NK-92 (cell line): ENCODE measurements around the gene HSPA1L.

Experiments
- DNase-seq: peaks from one replicate; lab custom pipeline; 2025; ENCODE audit not compliant: unreplicated experiment; lab: John Stamatoyannopoulos, UW

Gene HSPA1L

GRCh38 chr6:31784098-31784925, 30.8 kb downstream of the HSPA1L start:
- DNase-seq, result no peak

GRCh38 chr6:31782126-31782855, 32.8 kb downstream of the HSPA1L start:
- no peak for DNase-seq

DNA sequence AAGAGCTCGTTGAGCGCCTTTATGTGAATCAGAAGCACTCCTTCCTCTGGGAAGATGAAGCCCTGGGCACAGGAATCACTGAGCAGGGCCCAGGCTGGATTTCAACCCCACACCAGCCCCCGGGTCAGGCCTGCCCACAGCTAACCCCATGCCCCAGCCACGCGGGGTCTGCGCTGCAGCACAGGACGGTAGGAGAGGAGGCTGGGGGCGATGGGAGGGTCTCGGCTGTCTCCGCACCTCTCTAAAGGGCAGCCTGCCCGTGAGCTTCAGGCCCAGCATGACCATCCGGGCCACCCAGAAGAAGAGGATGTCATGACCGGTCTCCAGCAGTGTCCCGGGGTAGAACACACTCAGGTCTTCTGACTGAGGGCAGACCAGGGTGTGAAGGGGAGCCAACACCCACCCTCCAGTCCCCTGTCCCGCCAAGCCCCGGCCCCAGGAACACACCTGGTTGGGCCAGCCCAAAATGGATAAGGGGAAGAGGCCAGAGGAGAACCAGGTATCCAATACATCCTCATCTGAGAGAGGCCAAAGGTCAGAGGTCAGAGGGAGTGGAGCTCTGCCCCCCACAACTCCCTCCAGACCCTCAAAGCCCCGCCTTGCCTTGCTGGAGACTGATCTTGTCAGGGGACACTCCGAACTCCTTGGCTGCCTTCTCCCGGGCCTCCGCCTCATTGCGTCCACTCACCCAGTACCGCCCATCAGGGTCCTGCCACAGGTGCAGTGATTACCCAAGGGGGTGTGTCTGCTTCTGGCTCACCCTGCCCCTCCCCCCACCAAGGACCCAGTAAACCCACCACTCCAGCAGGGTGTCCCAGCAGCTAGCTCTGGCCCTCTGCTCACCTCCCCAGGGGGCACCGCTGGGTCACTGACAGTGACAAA, 33.6 kb downstream of the HSPA1L start:
- DNase-seq, result no peak

GRCh38 chr6:31780507-31781243, 34.4 kb downstream of the HSPA1L start:
- DNase-seq, result no peak

GRCh38 chr6:31779908-31780307, 35.2 kb downstream of the HSPA1L start:
- DNase-seq, result no peak

- no peak for DNase-seq
Measured at GRCh38 chr6:31778999-31779885, 35.8 kb downstream of the HSPA1L start.

DNA sequence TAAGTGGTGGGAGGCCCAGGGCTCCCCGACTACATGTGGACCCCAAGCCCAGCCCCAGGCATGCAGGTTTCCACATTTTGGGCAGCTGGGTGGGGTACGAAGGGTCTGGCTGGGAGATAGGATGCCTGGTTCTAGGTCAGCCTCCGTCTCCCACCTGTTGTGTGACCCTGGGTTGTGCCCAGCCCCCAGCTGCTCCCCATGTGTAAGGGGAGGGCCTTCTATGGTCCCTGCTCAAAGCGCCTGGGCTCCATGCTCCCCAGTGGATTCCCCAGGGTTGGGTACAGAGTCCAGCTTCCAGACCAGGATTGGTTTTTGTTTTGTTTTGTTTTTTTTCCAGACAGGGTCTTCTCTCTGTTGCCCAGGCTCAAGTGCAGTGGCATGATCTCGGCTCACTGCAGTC, 36.9 kb downstream of the HSPA1L start:
- no peak for DNase-seq

DNA sequence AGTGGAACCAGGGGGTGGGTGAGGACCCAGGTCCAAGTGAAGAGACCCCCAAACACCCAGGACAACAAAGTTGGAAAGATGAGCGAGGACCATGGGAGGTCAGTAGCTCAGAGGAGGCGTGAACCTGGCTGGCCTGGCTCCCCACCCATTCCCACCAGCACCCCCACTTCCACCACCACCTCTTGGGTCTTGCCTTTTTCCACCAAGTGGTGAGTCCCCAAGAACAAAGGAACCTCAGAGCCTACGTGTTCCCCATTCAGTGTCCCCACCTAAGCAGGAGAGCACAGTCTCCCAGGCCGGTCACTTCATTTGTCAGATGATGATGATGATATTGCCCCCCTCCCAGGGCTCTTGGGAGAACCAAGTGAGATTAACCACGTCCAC, 37.4 kb downstream of the HSPA1L start:
- no peak for DNase-seq

DNA sequence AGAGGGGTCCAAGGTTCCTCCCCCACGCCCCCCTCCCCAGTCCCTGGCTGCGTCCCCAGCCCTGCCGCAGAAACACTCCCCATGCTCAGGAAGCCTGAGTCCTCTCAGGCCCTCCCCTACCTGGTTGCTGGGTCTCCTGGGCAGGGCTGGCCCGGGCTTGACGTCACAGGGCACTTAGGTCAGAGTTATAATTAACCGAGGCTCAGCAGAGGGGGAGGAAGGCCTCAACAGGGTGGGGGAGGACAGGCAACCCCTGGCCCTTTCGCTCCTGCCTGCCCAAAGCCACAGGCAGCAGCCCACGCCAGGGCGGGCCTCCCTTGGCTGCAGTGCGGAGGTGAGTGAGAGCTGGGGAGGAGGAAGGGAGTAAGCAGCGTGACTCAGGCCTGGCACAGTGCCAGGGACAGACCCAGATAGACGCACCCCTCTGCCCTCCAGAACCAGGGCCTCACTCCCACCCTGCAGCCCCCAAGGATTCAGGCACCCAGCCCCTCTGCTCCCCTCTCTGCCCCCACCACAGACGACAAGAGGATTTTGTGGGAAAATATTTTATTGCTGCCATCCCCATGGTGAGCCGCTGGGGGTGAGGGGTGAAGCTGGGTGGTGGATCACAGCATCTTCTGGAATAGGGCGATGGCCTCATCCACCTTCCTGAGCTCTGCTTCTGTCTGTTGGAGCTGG, 38.0 kb downstream of the HSPA1L start, which contains the start of gene VWA7:
VWA7 (minus strand) TSS at position 340 of the 678 bp plus-strand sequence. CDS start 549 bp downstream, outside the sequence.
- no peak for DNase-seq

DNA sequence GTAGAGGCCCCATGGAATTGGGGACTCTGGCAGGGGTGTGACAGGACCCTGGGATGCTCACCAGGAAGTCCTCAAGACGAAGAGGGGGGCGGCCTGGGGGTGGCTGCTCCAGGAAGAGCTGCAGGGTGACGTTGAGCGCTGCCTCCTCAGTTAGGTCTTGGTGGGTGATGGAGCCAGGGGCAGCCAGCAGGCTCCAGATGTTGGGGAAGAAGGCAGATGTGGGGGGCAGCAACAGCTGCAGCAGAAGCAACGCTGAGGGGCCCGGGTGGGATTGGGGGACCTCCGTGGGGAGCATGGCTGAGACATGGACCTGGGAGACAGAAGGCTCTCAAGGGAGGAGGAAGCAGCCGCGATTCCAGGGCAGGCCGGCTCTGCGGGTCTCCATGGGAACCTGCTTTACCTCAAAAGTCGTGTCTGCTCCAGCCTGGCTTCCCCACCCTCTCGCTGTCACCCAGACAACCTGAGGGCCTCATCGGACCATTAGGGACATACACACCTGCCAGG, 38.5 kb downstream of the HSPA1L start:
- DNase-seq, result no peak

DNA sequence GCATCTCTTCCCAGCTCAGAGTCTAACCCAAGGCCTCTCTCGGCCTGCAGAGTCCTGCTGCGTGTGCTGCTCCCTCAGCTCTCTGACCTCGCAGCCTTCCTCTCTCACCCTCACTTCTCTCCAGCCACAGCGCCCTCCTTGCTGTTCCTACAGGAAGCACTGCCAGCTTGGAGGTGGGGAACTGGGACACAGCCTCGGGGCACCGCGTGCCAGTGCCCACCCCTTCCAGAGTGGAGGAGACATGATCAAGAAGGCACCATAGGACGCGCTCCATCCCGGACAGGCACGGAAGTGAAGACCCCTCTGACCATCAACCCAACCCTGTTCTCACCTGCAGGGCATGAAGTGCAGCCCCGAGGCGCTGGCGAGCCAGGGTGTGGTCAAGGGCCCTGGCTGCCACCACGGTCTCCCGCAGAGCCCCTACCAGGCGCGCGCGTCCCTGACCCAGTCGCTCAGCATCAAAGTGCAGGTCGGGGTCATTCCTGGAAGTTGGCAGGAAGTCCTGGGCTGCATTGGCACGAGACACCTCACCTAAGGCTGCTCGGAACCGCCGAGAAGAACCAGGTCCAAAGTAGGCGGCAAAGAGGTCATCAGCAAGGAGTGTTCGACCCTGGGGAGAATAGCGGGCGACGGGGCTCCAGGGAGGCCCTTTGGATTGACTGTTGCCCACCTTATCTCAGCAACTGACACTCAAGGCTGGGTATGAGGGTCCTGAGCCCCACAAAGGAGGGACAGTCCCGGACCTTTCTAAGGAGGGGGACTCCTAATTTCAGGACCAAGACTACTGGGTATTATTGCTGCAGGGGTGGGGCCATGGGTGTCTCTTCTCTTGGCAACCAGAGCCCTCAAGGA, 39.2 kb downstream of the HSPA1L start:
- no peak for DNase-seq

DNA sequence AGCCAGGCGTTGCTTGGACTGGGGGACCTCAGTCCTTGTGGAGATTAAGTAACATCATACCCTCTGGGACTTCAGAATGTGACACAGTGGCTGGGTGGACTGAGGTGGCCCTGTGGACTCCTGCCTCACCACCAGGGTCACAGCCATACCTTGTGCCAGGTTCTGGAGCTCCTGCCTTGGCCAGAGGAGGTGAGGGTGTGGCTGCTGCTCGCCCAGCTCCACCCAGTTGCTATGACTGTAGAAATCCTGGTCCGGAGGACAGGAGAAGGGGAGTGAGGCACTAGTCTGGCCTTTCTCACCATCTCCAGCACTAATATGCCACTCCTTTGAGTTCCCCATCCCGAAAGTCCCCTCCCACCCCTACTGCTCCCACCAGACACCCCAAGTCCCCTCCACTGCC, 39.9 kb downstream of the HSPA1L start:
- no peak for DNase-seq

DNA sequence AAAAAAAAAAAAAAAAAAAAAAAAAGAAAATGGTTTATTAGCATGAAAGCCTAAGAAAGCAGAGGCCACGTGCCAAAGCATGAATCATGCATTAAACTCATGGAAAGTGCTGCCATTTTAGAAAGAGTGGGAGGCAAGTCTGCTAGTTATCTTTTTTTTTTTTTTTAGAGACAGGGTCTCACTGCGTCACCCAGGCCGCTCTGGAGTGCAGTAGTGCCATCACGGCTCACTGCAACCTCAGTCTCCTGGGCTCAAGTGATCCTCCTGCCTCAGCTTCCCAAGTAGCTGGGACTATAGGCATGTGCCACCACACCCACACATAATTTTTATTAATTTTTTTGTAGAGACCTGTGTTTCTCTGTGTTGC, 43.1 kb downstream of the HSPA1L start:
- DNase-seq, result no peak

GRCh38 chr6:31770860-31771259, 44.2 kb downstream of the HSPA1L start:
- no peak for DNase-seq

DNA sequence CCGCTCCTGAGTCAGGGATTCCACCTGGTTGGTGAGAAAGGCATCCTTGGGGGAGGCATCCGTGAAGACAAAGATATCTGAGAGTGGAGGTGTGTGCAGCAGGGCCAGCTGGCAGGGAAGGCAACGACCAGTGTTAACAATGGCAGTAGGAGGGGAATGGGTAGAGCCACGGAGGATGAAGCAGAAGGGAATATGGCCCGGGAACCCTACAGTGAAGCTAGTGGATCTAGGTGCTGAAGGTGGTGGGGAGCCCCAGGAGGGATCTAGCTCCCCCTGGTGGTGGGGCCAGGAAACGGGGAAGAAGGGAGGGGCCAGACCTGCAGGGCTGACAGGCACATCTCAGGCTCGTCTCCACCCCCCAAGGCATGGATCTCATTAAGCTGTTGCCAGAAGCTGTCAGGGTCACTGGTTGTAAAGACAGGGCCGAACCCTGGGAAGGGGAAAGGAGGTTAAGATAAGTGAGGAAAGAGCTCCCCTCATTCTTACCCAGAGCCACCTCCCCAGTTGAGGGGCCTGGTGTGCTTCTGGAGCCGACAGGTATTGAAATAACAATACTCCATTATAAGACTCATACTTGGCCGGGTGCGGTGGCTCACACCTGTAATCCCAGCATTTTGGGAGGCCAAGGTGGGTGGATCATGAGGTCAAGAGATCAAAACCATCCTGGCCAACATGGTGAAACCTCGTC, 45.3 kb downstream of the HSPA1L start:
- DNase-seq, result no peak

DNA sequence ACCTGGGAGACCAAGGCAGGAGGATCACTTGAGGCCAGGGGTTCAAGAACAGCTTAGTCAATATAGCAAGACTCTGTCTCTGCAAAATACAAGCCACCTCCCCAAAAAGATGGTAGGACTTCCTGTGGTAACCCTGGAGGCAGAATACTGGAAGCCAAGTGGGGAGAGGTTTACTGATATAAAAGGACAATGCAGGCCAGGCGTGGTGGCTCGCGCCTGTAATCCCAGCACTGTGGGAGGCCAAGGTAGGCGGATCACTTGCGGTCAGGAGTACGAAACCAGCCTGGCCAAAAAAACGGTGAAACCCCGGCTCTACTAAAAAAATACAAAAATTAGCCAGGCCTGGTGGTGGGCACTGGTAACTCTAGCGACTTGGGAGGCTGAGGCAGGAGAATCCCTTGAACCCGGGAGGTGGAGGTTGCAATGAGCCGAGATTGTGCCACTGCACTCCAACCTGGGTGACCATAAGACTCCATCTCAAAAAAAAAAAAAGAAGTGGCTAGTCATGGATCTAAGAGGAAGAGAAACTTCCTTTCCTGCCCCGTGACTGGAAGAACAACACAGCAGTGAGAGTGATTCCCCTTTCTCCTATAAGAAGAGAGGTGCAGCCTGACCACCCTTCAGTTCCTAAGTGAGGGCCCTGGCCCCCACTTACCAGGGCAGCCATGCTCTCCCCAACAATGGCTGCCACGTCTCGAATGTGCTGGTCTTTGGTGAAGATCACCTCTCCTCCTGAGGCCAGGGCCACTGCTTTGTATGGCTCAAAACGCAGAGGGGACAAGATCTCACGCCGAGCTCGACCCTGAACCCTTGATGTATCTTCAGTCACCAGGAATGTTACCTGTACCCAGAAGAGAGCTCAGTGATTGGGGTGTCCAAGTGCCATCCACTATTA, 46.5 kb downstream of the HSPA1L start:
- DNase-seq, result no peak
